K562 (cell line): ENCODE measurements around the gene ABCD3. TPM values are rescaled to one million over a fixed set of nuclear protein-coding genes. Genes with fewer than 3 reads are reported as not detected.

Experiments
- ATAC-seq: fragments of 200-7000 bp; cut with Tn5 transposase; 3 replicates; pipeline ENCODE4 v1.9.1; 2020; ENCODE audit warnings: moderate library complexity
- BruUV-seq: library from RNA; stranded (reverse); fragments of 400-500 nt; replicated peaks from 2 replicates; lab custom pipeline; 2021; lab: Mats Ljungman, UMichigan
- CTCF ChIA-PET: fragments of 300-600 bp; formaldehyde crosslinking; extraction: SDS; loops from one replicate; lab custom pipeline; 2021; ENCODE audit warnings: low intra/inter-chr PET ratio; lab: Yijun Ruan, JAX
- POLR2A ChIA-PET: fragments of 300-600, 350-650 bp; sonication (Branson Sonifier 250); formaldehyde crosslinking; extraction: SDS; loops from one replicate; lab custom pipeline; 2021; ENCODE audit warnings: antibody characterized with exemption, inconsistent platforms; lab: Yijun Ruan, JAX
- DNase-seq, 4 experiments: peaks; one replicate each; pipeline versions ENCODE4 v3.0.0 to v3.0.0-alpha.2; 2011 to 2018; ENCODE audit warnings: low spot score in 3 of 4, mixed read lengths in 3 of 4; ENCODE audit errors: extremely low read depth in 1 of 4
- FAIRE-seq: peaks from 2 replicates; lab custom pipeline; 2011; peaks lifted over from hg19 to GRCh38; lab: Jason Lieb, UNC
- H2AFZ ChIP-seq: 2 replicates; pipeline ENCODE4 v1.6.0; 2011; ENCODE audit warnings: low read depth, low read length, control low read depth, inconsistent platforms
- H3K27ac ChIP-seq: fragments of 200-600 bp; 3 replicates; pipeline ENCODE4 v1.8.0; 2011; ENCODE audit warnings: low read depth, mild to moderate bottlenecking, control low read depth, inconsistent platforms, low read length, moderate library complexity, mixed read lengths; ENCODE audit errors: extremely low read depth
- H3K27me3 ChIP-seq, 2 experiments: fragments of 300-600 bp in 1 of 2; 2 replicates in 1 of 2; 3 replicates in 1 of 2; pipeline versions ENCODE4 v1.6.0 to v1.8.0; 2011; ENCODE audit warnings: inconsistent platforms in 2 of 2, low read length in 2 of 2, mild to moderate bottlenecking in 1 of 2, mixed read lengths in 1 of 2, moderate library complexity in 1 of 2; ENCODE audit not compliant: control insufficient read depth in 2 of 2, insufficient read depth in 2 of 2
- H3K36me3 ChIP-seq: fragments of 300-600 bp; 3 replicates; pipeline ENCODE4 v1.8.0; 2011; ENCODE audit warnings: mild to moderate bottlenecking, low read length, inconsistent platforms; ENCODE audit not compliant: control insufficient read depth, insufficient read depth
- H3K4me1 ChIP-seq, 2 experiments: fragments of 200-600 bp in 1 of 2; replicated peaks in 1 of 2; 2 replicates in 1 of 2; 3 replicates in 1 of 2; pipeline versions ENCODE4 v1.5.1 to v1.8.0; 2011; ENCODE audit warnings: inconsistent platforms in 2 of 2, low read length in 2 of 2, mild to moderate bottlenecking in 1 of 2, mixed read lengths in 1 of 2, moderate library complexity in 1 of 2; ENCODE audit not compliant: control insufficient read depth in 2 of 2, insufficient read depth in 2 of 2
- H3K4me2 ChIP-seq: 2 replicates; pipeline ENCODE4 v1.6.1; 2011; ENCODE audit warnings: low read length, control low read depth, inconsistent platforms, mixed read lengths; ENCODE audit not compliant: insufficient read depth
- H3K4me3 ChIP-seq: fragments of 200-600 bp; sonication (generic), shearing (Covaris generic); 2 replicates; pipeline ENCODE4 v1.5.1; 2016; ENCODE audit warnings: control low read depth, inconsistent platforms
- H3K79me2 ChIP-seq: fragments of 200-600 bp; 3 replicates; pipeline ENCODE4 v1.8.0; 2011; ENCODE audit warnings: low read length, inconsistent platforms; ENCODE audit not compliant: control insufficient read depth, insufficient read depth
- H3K9ac ChIP-seq, 2 experiments: 2 replicates each; pipeline versions ENCODE4 v1.6.0 to v1.6.1; 2011; ENCODE audit warnings: low read depth in 2 of 2, low read length in 2 of 2, control low read depth in 1 of 2, inconsistent platforms in 1 of 2, mild to moderate bottlenecking in 1 of 2, mixed read lengths in 1 of 2; ENCODE audit not compliant: insufficient read depth in 1 of 2
- H3K9me1 ChIP-seq: one replicate; pipeline ENCODE4 v1.6.0; 2011; ENCODE audit warnings: inconsistent platforms, mild to moderate bottlenecking, low read length, moderate library complexity; ENCODE audit not compliant: control insufficient read depth, insufficient read depth
- H3K9me3 ChIP-seq: replicated peaks from 2 replicates; pipeline ENCODE4 v1.5.1; 2011; ENCODE audit warnings: low read depth, low read length, inconsistent platforms; ENCODE audit not compliant: control insufficient read depth, insufficient read depth
- H4K20me1 ChIP-seq: replicated peaks from 2 replicates; pipeline ENCODE4 v1.6.1; 2011; ENCODE audit warnings: low read length, inconsistent platforms, mixed read lengths; ENCODE audit not compliant: control insufficient read depth, insufficient read depth
- ARID1B ChIP-seq: fragments of 450-650 bp; IDR thresholded peaks from 2 replicates; pipeline ENCODE4 v1.6.1; 2016; ENCODE audit warnings: antibody characterized with exemption, mild to moderate bottlenecking, inconsistent platforms
- BHLHE40 ChIP-seq: IDR thresholded peaks from 2 replicates; pipeline ENCODE4 v1.6.1; 2011; ENCODE audit warnings: low read length, improper control_type of control experiment
- CBFA2T3 ChIP-seq: fragments of 450-650 bp; IDR thresholded peaks from 2 replicates; pipeline ENCODE4 v1.6.1; 2017
- DACH1 ChIP-seq: fragments of 450-650 bp; IDR thresholded peaks from 2 replicates; pipeline ENCODE4 v1.6.1; 2018; ENCODE audit not compliant: partially characterized antibody
- E2F3 ChIP-seq: fragments of 250-450 bp; sonication (Bioruptor Pico); IDR thresholded peaks from 2 replicates; pipeline ENCODE4 v1.4.0; 2020; ENCODE audit warnings: mild to moderate bottlenecking
- HSF4 ChIP-seq: fragments of 250-450 bp; sonication (Bioruptor Pico); IDR thresholded peaks from 2 replicates; pipeline ENCODE4 v2.1.2; 2022; ENCODE audit warnings: mild to moderate bottlenecking, moderate library complexity, borderline replicate concordance
- MEF2A ChIP-seq: IDR thresholded peaks from 2 replicates; pipeline ENCODE4 v1.6.1; 2011; ENCODE audit warnings: low read depth, mild to moderate bottlenecking, low read length, moderate library complexity; ENCODE audit not compliant: control insufficient read depth
- PCBP2 ChIP-seq: fragments of 200-400 bp; formaldehyde crosslinking; IDR thresholded peaks from 2 replicates; pipeline ENCODE4 v1.6.1; 2018; ENCODE audit warnings: low read length, low read depth, mild to moderate bottlenecking, moderate library complexity; ENCODE audit not compliant: poor library complexity, severe bottlenecking
- RAD21 ChIP-seq, 2 experiments: fragments of 250-450 bp in 1 of 2; fragments of 450-650 bp in 1 of 2; sonication (Bioruptor Pico) in 1 of 2; formaldehyde crosslinking in 1 of 2; IDR thresholded peaks in 1 of 2; conservative IDR thresholded peaks in 1 of 2; 2 replicates each; pipeline versions ENCODE4 v1.4.0 to v1.8.0; 2020 to 2022; ENCODE audit warnings: mild to moderate bottlenecking in 2 of 2, moderate library complexity in 1 of 2
- RREB1 ChIP-seq: fragments of 250-450 bp; sonication (Bioruptor Pico); IDR thresholded peaks from 2 replicates; pipeline ENCODE4 v1.4.0; 2020
- SRF ChIP-seq, 2 experiments: fragments of 250-450, 450-650 bp in 1 of 2; sonication (Bioruptor Pico) in 1 of 2; sonication (generic) in 1 of 2; formaldehyde crosslinking; IDR thresholded peaks; 2 replicates each; pipeline versions ENCODE4 v1.5.0 to v1.5.1; 2020 to 2022; ENCODE audit warnings: mild to moderate bottlenecking in 1 of 2, missing genetic modification reagents in 1 of 2
- STAG1 ChIP-seq: sonication (generic); formaldehyde crosslinking; IDR thresholded peaks from 2 replicates; pipeline ENCODE4 v1.5.0; 2020; ENCODE audit warnings: missing genetic modification reagents, borderline replicate concordance
- ZNF263 ChIP-seq: sonication (generic); formaldehyde crosslinking; IDR thresholded peaks from 2 replicates; pipeline ENCODE4 v1.8.0; 2022; ENCODE audit warnings: mild to moderate bottlenecking, missing genetic modification reagents, borderline replicate concordance
- ZNF324 ChIP-seq: fragments of 250-450 bp; sonication (Bioruptor Pico); IDR thresholded peaks from 2 replicates; pipeline ENCODE4 v1.4.0; 2020; ENCODE audit warnings: mild to moderate bottlenecking
- WGBS: fragments of 100-300 bp; shearing (Covaris generic); methylation state at CpG from one replicate; pipeline ENCODE4 v1.1.6; 2016; ENCODE audit warnings: low coverage, mixed read lengths; ENCODE audit not compliant: insufficient coverage; ENCODE audit errors: missing lambda C conversion rate; 5-methylcytosine and 5-hydroxymethylcytosine counted together
- in situ Hi-C: fragments of 300-500 bp; cut with MboI; formaldehyde crosslinking; loops from 4 replicates; pipeline ENCODE4 v1.15.0; 2018; ENCODE audit warnings: inconsistent platforms, mixed read lengths
- intact Hi-C: fragments of 100-400 bp; cut with micrococcal nuclease; formaldehyde crosslinking; loops from 2 replicates; pipeline ENCODE4 v1.14.2; 2022
- polyA plus RNA-seq, 8 experiments: library from polyadenylated mRNA; depleted of rRNA in 4 of 8; stranded (reverse) in 5 of 8; unstranded in 3 of 8; fragments of >200 nt; fragmentation: Nextera tagmentation in 2 of 8; fragmentation: Illumina TruSeq in 1 of 8; extraction: Ambion mirVana in 2 of 8; extraction: Trizol in 1 of 8; gene quantifications; 2 replicates each; pipeline versions ENCODE4 v1.2.1 to v1.2.3, GENCODE V29; 2011 to 2014; ENCODE audit warnings: inconsistent platforms in 1 of 8, missing spikeins in 1 of 8
- total RNA-seq, 7 experiments: library from RNA; depleted of rRNA in 6 of 7; stranded (reverse); fragments of >200 nt in 6 of 7; fragmentation: Illumina TruSeq in 2 of 7; extraction: Trizol in 2 of 7; gene quantifications; 2 replicates each; pipeline versions ENCODE4 v1.2.1 to v1.2.3, GENCODE V29; 2011 to 2021; ENCODE audit warnings: low replicate concordance in 1 of 7

Gene ABCD3
- total and polyA plus RNA-seq, 9 of the 15 experiments (the other 6 are each of a cell fraction or from before 2014, with no cell fraction given), result 11.0 to 30.7 (median 15.5) TPM

- peak; percentile 21; the same call in 1 of the 2 replicates for TF ChIP-seq STAG1 (CRISPR knock-in tag)
- no peak for TF ChIP-seq ZNF263
- TF ChIP-seq DACH1, result no peak
- peak; percentile 35 to 55; a peak in 3 of 4 replicates for TF ChIP-seq RAD21 (CRISPR knock-in tag; conservative IDR thresholded peaks at IDR 0.05 in 1 of 2, IDR thresholded peaks at IDR 0.05 in 1 of 2)
- no peak for TF ChIP-seq MEF2A
Measured at GRCh38 chr1:94514095-94514727, 96.0 kb downstream of the ABCD3 start (continued).

GRCh38 chr1:94515296-94515947 is 97.2 kb downstream of the ABCD3 start:
- Histone ChIP-seq H3K27me3 (no peaks in the 10 kb centered on the region), H4K20me1 (no peaks in the 10 kb centered on the region), H3K79me2 (no peaks in the 10 kb centered on the region), H3K4me1 (no peaks in the 10 kb centered on the region), H3K27ac (no peak overlapping the region), H3K36me3 (no peaks in the 10 kb centered on the region), H3K4me3 (no peak overlapping the region), H3K9me1 (no peaks in the 10 kb centered on the region), H3K4me2 (no peak overlapping the region), H3K9ac (no peak overlapping the region), H3K9me3 (no peaks in the 10 kb centered on the region), H2AFZ (no peak overlapping the region)
- FAIRE-seq (peak; percentile 26), DNase-seq (no peak), ATAC-seq (no peak)
- intact Hi-C loops (loop anchor here (2.0 to 10.0 kb wide), 2 partner anchors 287 to 529 kb away; no protein-coding TSS in a partner anchor), in situ Hi-C loops (no loop called here)
- POLR2A ChIA-PET, result no interaction called here
- CTCF ChIA-PET, result no interaction called here
- no TSS peak for BruUV-seq
- 9% methylated on average over 1 of the region's 1 CpG for WGBS
- TF ChIP-seq PCBP2, result peak; percentile 54
- TF ChIP-seq ZNF324, result no peak
- no peak for TF ChIP-seq RREB1 (CRISPR knock-in tag)
- TF ChIP-seq SRF (CRISPR knock-in tag; IDR thresholded peaks at IDR 0.05), result no peak
- TF ChIP-seq BHLHE40, result no peak
- TF ChIP-seq ARID1B, result peak; percentile 35; the same call in 1 of the 2 replicates
- no peak for TF ChIP-seq HSF4 (CRISPR knock-in tag)
- 0 out of 2 replicates have a peak, but pooled peaks have one; percentile 16 for TF ChIP-seq CBFA2T3
- no peak for TF ChIP-seq E2F3 (CRISPR knock-in tag)
